Activated CD8-positive, alpha-beta memory T cell treated with anti-CD3 and anti-CD28 coated beads for 1 hour (primary cell): ENCODE data around the gene UROC1.
"Not testable (repeated sequence)": the region's sequence is repeated elsewhere in the genome, so short reads cannot be mapped to it uniquely, and the experiment has no call there.

Experiments used
- DNase-seq, 2 donors: peaks; one replicate each; pipeline ENCODE4 v3.0.0-alpha.2; 2020; ENCODE audit warnings: low read depth in 1 of 2; ENCODE audit errors: extremely low read depth in 1 of 2

UROC1 gene

DNA sequence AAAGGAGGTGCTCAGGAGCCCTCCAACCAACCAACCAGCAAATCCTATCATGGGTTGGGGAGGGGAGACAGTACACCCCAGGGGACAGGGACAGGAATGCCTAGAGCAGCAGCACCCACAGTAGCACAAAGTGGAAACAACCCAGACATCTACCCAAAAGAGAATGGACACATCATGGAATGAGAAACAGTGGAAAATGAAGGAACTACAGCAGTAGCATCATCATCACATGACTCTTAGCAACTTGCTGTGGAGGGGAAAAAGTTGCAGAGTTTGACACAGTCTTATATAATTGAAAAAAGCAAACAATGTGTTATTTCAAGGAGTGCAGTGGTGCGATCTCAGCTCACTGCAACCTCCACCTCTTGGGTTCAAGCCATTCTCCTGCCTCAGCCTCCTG, 30.1 kb upstream of the UROC1 start:
- no peak for DNase-seq

- DNase-seq = no peak
These were observed 29.1 kb upstream of the UROC1 start for GRCh38 chr3:126546549-126547239.

DNA sequence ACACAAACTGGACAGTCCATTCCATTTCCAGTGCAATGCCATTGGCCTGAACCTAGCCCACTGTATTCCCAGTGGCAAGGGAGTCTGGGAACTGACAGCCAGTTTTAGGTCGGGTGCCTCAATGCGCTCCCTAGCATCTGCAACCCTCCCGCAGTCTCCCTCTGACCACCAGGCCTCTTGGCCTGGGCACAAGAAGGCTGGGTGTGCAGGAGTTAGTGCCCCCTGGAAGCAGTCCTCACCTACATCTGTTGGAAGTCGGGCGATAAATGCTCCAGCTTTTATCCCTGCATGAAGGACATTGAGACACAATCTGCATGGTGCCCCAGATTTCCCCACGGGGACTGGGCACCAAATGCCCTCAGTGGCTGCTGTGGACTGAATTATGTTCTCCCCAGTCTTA, 28.4 kb upstream of the UROC1 start:
- DNase-seq = no peak

DNA sequence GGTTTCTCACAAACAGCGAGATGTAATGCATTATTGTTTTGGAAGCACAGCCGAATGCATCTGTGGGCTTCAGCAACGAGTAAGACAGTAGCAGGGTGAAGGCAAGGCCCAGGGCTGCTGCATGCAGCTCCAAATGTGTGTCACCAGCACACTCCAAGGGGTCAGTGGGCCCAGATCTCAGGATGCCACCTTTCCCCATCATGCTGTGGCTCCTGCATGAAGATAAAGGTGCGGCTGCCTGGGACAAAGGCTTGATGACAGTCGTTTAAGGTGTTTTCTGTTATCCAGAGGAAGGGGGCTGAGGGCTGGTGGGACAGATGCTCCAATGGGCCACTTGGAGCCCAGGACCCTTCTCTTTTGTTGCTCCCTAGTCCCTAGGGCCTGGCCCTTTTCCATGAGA, 28.0 kb upstream of the UROC1 start:
- no peak for DNase-seq

GRCh38 chr3:126544596-126545281, 27.2 kb upstream of the UROC1 start:
- DNase-seq = no peak

GRCh38 chr3:126543457-126544061, 26.0 kb upstream of the UROC1 start:
- no peak for DNase-seq

- DNase-seq = no peak
These were observed 25.0 kb upstream of the UROC1 start for GRCh38 chr3:126542340-126543241.

DNA sequence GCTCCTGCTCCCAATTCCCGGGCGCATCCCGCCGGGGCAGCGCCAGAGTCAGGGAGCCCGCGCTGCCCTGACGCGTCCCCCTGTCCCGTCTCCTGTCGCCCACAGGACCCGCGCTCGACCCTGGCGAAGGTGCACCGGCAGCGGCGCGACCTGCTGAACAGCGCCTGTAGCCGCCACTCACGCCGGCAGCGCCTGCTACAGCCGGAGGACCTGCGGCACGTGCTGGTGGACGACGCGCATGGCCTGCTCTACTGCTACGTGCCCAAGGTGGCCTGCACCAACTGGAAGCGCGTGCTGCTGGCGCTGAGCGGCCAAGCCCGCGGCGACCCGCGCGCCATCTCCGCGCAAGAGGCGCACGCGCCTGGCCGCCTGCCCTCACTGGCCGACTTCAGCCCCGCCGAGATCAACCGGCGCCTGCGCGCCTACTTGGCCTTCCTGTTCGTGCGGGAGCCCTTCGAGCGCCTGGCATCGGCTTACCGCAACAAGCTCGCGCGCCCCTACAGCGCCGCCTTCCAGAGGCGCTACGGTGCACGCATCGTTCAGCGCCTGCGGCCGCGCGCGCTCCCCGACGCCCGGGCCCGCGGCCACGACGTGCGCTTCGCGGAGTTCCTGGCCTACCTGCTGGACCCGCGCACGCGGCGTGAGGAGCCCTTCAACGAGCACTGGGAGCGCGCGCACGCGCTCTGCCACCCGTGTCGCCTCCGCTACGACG, 24.2 kb upstream of the UROC1 start:
- no peak for DNase-seq

DNA sequence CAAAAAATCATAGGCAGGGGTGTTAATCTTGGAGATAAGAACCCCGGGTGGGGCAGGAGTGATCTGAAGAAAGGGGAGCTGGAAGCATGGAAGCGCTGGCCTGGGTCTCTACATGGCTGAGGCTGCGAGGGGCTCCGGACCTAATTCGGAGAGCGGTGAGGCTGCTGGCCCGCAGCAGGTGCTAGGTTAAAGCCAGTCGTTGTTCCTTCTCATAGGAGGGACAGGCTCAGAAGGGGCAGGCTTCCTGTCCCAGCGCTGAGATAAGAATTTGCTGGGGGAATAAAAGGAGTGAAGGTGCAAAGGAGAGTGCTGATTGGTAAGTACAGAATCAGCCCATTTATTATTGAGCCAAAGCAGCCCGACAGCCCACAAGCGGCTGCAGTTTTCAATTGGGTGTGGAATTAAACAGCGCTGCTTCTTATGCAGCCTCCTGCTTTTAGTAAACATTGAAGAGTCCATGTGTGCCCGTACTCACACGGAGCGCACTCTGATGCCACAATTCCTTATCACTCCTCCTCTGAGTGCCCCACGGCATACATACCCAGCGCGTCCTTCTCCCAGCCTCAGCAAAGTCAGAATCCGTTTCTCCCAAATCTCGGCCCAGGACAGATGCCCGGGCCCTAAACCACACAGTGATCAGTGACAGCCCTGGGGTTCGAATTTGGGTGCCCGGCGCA, 23.5 kb upstream of the UROC1 start:
- DNase-seq = no peak

- DNase-seq = no peak
These were observed 22.8 kb upstream of the UROC1 start for GRCh38 chr3:126540342-126540849.

- DNase-seq = no peak
These were observed 22.1 kb upstream of the UROC1 start for GRCh38 chr3:126539558-126540250.

- DNase-seq = no peak
These were observed 21.4 kb upstream of the UROC1 start for GRCh38 chr3:126538966-126539365.

GRCh38 chr3:126538316-126538715, 20.7 kb upstream of the UROC1 start:
- DNase-seq = no peak

- DNase-seq = no peak
These were observed 20.2 kb upstream of the UROC1 start for GRCh38 chr3:126537730-126538281.

- no peak for DNase-seq
These were observed 19.6 kb upstream of the UROC1 start for GRCh38 chr3:126537116-126537729.

DNA sequence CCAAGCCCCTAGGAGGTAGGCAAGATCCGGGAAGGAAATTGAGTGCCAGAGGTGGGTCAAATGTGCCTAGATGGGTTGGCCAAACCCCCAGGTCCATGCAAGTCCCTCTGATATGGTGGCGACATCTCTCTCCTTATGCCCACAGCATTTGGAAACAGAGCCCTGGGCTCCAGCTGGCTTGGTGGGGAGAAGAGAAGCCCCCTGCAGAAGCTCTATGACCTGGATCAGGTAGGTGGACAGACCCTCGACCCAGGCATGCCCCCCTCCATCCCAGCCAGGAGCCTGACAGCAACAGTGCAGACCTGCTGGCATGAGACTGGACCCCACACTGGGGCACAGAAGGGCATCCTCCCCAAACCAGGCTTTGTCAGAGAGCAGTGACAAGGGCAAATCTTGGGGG, 18.6 kb upstream of the UROC1 start:
- no peak for DNase-seq

DNA sequence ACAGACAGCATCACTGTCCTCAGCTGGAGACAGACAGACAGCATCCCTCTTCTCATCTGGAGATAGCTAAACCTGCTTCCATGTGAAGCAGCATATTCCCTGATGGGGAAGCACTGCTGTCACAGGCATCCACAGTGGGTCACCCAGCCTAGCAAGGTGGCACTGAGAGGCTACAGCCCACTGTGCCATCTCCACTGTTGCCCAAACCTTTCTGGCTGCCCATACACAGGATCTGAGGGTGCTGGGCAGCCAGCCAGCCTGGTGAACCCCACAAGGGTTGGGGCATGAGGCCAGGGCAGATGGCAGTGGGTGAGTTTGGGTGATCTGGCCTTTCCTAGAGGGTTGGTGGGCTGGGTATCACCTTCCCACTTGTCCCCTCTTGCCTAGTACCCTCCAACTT, 18.1 kb upstream of the UROC1 start:
- DNase-seq = no peak

DNA sequence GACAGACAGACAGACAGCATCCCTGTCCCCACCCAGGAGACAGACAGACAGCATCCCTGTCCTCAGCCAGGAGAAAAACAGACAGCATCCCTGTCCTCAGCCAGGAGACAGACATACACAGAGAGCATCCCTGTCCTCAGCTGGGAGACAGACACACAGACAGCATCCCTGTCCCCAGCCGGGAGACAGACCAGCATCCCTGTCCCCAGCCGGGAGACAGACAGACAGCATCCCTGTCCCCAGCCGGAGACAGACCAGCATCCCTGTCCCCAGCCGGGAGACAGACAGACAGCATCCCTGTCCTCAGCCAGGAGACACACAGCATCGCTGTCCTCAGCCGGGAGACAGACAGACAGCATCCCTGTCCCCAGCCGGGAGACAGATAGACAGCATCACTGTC, 17.1 kb upstream of the UROC1 start:
- not testable (repeated sequence) for DNase-seq

- no peak for DNase-seq
These were observed 15.9 kb upstream of the UROC1 start for GRCh38 chr3:126533506-126533905.
